ENCODE data around the gene LRRFIP2.
"Not testable (repeated sequence)": the region's sequence is repeated elsewhere in the genome, so short reads cannot be mapped to it uniquely, and the experiment has no call there.

Gene LRRFIP2

DNA sequence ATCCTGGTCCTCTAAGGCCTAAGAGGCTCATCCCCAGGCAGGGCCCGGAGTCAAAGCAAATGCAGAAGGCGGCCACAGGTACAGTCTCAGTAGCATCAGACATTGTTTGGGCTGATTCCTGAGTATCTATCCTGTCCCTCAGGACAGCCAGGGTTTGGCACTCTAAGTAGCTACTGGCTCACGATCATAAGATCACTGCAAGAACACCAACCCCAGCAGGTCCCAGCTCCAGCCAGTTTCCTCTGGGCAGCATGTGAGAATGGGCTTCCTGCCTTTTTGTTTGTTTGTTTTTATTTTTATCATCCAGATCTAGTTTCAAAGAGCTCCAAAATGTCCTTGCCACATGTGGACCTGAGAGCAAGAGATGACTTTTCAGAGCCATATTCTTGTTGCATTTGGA, 32.7 kb downstream of the LRRFIP2 start:
- no peak for DNase-seq

DNA sequence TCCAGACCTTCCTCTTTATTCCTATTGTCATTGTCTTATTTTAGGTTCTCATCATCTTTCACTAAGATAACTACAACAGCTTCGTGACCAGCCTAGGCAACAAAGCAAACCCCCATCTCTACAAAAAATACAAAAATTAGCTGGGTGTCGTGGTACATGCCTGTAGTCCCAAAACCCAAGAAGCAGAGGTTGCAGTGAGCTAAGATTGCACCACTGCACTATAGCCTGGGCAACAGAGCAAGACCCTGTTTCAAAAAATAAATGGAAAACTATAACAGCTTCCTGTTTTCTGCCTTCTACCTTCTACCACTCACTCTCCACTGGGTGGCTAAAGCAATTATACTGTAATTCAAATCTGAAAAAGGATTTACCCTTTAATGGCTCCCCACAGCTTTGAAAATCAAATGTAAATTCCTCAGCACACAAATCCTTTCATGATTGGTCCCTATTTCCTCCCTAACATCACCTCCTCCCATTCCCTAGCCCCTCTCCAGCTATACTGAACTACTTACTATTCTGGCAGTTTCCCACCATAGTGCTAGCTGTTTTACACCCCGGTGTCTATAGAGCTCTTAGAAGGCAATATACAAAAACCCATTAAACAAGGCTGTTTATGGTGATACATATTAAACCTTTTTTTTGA, 33.4 kb downstream of the LRRFIP2 start:
- DNase-seq, result no peak

DNA sequence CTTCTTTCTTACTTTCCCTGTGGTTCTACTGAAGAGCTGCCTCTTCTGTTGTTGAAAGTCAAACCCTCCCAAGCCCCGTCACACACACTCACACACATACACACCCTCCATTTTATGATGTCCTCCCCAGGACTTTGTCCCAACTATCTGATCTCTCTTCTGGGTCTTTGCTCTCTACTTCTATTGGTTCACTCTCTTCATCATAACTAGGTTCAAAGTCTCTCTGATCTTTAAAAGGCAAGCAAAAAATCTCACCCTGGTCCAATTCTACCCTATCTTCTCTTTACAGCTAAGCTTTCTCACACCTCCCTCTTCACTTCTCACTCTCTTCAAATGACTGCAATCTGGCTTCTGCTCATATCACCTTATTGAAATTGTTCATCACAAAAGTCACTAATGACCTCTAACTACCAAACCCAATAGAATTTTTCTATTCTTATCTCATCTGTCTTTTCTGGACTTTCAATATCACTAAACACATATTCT, 34.8 kb downstream of the LRRFIP2 start:
- no peak for DNase-seq

DNA sequence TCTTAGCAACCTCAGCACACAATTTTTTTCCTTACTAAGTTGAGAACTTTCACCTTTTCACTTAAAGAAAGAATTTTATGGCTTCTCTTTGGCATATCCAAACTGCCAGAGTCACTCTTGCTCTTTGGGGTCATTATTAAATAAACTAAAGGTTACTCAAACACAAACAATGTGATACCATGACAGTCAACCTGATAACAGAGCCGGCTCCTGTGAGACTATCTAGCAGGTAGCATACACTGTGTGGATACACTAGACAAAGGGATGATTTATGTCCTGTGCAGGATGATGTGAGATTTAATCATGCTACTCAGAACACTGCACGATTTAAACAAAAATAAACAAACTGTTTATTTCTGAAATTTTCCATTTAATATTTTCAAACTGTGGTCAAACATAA, 35.6 kb downstream of the LRRFIP2 start:
- DNase-seq, result no peak

DNA sequence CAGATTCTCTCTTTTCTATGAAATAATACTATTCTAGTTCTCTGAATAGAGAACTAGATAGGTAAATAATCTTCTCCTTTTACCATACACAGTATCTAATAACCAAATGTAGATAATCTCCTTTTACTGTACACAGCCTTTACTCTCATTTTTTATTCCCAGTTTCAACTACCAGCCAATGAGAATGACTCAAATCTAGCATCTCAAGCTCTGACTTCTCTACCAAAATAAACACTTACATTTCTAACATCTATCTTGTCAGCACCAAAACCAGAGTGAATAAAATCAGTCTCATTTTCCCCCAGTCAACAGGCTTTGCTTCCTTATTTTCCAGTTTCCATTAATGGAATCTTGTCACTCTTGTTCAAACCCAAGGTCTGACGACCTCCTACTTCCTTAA, 36.9 kb downstream of the LRRFIP2 start:
- DNase-seq, result no peak

DNA sequence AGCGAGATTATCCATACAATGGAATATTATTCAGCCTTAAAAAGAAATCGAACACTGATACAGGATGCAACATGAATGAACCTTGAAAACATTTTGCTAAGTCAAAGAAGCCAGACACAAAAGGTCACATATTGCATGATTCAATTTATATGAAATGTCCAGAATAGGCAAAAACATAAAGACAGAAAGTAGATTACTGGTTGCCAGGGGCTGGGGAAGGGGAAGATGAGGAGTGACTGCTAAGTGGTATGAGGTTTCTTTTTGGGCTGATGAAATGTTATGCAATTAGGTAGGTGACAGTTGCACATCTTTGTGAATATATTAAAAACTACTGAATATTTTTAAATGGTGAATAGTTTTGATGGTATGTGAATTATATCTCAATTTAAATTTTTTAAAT, 38.3 kb downstream of the LRRFIP2 start:
- DNase-seq, result no peak

DNA sequence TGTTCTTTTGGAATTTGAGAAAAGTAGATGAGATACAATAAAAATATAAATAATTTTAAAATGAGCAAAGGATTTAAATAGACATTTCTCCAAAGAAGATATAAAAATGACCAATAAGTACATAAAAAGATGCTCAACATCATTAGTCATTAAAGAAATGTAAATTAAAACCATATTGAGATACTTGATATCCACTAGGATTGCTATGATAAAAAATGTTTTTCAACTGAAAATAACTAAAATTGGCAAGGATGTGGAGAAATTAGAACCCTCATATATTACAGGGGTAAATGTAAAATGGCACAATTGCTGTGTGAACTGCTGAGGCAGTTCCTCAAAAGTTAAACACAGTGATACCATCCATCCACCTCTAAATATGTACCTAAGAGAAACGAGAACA, 38.8 kb downstream of the LRRFIP2 start:
- no peak for DNase-seq

DNA sequence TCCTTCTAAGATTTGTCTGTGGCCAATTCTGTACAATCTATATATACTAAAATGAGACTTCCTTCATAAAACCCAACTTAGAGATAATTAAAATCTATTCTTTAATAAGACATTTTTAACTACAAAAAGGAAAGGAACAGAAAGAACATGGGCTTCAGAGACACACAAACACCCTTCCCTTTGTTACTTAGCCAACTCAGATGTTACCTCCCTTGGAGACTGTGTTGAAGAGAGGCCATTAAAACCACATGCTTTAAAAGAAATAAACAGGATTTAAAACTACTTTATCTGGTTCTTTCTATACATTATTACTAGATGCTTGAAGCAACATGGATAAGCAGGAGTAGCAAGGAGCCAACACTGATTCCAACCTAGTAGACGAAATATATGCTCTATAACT, 42.0 kb downstream of the LRRFIP2 start:
- DNase-seq, result no peak

DNA sequence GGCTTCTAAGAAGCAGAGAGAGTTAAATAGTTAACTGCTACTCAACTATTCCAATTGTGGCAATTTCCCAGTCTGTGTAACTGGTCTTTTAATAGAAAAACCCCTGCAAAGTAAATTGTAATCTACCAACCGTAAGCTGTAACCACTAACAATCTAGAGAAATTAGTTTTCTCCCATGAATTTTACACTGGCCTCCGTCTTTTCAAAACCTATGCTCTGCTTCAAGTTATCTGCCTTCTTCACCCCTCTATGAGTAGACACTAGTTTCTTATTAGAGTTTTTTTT, 42.6 kb downstream of the LRRFIP2 start:
- no peak for DNase-seq

DNA sequence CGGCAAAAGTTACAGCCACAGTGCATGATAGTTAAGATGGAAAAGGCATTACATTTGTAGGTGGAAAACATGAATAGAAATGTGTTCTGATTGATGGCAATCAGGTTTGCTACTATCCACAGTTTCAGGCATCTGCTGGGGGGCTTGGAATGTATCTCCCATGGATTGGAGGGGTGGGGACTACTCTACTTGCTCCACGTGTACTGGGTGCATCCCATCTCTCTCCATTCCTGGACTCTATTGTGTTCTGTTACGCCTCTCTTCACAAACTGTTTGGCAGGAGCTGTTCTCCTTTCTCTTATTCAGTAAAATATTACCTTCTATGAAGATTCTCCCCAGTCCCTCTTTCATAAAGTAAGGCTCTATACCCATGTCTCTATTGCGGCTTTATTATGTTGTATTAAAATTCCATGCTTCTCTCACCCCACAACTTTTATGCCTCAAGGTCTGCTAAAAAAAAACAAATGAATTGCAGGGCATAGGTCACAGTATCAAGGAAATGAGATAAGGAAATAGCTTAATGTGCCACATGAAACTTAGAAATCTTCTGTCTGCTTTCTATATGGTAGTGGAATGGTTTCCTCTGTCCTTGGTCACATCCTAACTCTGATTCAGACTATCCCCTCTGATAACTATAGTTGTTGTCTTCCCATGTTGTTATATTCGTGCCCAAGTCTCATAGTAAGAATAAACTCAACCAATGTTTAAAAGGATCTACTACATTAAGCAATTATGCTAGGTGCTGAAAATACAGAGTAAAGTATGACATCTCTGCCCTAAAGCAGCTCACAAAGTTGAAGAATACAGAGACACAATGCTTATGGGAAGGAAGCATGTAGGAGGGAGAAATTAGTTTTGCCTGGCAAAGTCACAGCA, 43.2 kb downstream of the LRRFIP2 start:
- DNase-seq, result no peak

DNA sequence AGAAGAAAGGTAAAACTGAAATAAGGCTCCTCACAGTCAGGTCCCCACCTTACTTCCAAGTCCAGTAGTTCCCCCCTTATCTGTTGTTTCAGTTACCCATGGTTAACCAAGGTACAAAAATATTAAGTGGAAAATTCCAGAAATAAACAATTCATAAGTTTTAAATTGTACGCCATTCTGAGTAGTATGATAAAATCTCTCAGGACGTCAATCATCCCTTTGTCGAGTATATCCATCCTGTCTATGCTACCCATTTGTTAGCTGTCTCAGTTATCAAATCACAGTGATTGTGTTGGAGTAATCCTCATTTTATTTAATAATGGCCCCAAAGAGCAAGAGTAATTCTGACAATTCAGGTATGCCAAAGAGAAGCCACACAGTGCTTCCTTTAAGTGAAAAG, 43.9 kb downstream of the LRRFIP2 start:
- no peak for DNase-seq

DNA sequence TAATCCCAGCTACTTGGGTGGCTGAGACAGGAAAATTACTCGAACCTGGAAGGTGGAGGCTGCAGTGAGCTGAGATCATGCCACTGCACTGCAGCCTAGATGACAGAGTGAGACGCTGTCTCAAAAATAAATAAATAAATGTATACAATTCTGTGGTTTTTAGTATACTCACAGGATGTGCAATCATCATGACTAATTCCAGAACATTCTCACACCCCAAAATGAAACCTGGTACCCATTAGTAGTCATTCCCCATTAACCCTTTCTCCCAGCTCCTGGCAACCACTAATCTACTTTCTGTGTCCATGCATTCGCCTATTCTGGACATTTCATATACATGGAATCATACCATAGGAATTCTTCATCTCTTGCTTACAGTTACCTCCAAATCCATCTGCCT, 44.5 kb downstream of the LRRFIP2 start:
- no peak for DNase-seq

DNA sequence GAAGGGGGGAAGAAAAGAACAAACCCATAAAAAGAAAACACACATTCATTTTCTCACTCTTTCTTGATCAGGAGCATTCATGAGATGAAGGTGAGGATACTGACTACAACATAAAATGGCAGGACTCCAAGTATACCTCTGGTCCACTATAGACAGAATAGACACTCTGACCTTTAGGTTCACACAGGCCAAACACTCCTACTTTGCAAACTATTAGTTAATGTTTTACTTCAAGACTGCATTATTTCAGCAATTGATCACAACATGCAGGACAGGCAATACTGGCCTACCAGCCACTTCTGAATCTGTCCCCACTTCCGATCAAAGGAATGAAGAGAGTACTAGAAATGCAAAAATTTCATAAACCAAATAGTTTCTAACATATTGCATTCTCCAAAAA, 47.0 kb downstream of the LRRFIP2 start:
- DNase-seq, result no peak

DNA sequence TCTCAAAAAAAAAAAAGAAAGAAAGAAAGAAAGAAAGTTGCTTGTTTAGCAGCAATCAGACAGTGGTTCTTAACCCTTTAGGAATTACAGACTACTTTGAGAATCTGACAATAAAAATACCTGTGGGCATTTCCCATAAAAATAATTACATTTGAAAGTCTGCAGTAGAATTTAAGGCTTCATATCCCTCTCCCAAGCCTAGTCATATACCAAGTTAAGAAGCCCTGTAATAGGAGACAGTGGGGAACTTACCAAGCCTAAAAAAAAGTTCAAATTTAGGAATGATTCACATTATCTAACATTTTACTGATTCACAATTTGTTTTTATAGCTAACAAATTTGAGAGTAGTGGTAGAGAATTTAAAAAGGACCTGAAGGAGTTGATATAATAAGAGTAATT, 47.5 kb downstream of the LRRFIP2 start:
- no peak for DNase-seq

DNA sequence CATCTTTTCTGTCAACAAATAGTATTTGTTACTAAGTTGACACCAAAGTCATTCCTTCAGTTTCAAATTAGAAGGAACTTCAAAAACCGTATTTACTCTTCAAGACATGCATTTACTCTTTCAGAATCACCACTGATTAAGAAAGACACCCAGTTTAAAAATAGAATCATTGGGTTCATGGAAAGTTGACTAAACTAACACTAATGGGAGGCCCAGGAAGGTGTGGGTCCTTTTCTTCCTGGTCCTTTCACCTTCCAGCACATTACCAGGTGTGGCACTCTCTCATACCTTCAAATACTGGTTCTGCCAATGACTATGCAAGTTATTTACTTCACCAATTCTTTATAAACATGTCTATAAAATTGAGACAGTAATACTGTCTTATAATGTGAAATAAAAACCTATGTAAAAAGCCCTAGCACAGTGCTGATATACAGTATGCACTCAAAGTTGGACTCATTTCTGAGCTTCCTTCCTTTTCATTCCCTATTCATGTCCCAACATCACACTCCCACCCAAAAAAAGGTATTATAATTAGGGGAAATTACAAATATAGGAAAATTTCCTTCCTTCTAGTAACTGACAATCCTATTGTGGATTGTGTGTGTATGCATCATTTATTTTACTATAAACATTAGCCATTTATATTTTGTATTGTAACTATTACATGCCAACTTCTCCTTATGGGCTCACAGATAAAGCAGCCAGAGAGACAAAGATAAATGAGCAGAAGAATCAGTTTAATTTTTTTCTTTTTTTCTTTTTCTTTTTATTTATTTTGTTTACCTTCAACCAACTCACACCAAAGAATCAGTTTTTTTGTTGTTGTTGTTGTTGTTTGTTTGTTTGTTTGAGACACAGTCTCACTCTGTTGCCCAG, 48.9 kb downstream of the LRRFIP2 start:
- DNase-seq, result no peak

DNA sequence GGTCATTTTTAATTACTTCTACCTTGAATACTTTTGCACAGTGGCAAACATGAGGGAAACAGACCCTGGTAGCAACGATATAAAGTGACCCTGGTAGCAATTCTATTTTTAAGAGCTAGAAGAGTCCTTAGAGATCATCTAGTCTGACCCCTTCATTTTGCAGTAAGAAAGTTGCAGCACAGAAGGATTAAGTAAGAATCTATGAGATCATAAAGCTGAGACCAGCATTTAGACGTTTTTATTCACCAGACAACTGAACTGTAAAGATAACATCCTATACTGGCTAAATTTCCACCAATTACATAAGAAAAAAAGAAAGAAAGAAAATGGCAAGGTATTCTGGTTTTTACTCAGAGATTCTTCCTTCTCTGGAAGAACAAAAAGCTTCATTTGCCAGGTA, 49.9 kb downstream of the LRRFIP2 start:
- DNase-seq, result no peak

DNA sequence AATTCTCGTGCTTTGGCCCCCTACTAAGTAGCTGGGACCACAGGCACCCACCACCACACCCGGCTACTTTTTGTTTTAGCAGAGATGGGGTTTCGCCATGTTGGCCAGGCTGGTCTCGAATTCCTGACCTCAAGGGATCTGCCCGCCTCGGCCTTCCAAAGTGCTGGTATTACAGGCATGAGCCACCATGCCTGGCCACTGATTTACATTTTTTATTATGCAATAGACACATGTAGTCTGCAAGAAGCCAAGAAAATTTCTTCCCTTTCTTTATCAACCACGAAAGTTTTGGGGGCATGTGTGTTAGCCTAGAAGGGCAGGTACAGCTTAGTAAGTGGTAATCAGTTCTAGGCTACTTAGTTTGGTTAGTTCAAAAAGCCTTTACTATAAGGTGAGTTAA, 51.1 kb downstream of the LRRFIP2 start:
- DNase-seq, result no peak

DNA sequence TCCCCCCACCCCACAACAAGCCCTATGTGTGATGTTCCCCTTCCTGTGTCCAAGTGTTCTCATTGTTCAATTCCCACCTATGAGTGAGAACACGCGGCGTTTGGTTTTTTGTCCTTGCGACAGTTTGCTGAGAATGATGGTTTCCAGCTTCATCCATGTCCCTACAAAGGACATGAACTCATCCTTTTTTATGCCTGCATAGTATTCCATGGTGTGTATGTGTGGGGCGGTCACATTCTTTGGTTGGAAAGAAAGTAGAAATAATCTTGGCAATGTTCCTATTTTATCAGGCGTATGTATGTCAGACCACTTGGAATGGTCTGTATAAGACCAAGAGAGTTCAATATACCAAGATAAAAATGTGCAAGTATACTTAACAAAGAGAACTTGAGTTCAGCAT, 52.3 kb downstream of the LRRFIP2 start:
- DNase-seq, result not testable (repeated sequence)

DNA sequence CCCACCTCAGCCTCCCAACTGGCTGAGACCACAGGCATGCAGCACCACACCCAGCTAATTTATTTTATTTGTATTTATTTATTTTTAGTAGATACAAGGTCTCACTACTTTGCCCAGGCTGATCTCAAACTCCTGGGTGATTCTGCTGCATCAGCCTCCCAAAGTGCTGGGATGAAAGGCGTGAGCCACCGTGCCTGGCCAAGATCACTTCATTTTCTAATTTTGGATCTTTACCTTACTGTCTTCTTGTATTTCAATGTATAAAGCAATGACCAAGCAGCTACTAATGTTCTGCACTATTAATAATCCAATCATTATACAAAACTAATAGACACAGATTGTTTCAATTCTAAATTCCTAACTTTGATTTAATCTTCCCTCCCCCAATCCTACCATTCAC, 56.2 kb downstream of the LRRFIP2 start:
- no peak for DNase-seq

DNA sequence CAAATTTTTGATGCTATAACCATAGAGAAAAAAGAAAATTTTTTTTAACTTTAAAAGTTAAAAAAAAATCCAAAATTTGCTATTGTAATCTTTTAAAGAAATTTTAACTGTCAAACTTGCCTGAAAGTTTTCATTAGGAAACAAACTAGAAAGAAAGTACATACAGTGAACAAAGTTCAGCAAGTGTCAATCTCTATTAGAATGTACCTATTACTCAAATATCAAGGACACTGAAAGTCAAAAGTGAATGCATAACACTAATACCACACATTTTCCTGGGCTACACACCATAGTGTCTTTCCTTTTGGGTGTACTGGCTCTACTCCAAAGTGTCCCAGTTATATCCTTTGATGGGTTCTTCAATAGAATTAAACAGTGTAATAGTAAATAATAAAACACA, 56.8 kb downstream of the LRRFIP2 start:
- no peak for DNase-seq

DNA sequence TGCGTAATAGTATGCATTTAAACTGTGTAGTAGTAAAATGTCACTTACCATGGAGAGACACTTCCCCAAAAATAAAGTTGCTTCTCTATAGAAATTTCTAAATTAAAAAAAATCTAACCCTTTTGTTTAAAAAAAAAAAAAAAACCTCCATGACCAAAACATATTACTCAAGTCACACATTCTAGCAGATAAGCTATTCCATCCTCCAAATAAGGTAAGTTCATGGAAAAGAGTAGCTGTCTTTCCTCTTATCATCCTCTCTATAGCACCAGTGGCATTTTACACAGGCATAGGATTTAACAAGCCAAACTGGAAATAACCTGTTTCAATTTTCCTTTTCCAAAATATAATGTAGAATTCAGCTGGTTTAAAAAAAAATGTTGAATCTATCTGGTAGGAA, 57.4 kb downstream of the LRRFIP2 start:
- DNase-seq, result no peak

DNA sequence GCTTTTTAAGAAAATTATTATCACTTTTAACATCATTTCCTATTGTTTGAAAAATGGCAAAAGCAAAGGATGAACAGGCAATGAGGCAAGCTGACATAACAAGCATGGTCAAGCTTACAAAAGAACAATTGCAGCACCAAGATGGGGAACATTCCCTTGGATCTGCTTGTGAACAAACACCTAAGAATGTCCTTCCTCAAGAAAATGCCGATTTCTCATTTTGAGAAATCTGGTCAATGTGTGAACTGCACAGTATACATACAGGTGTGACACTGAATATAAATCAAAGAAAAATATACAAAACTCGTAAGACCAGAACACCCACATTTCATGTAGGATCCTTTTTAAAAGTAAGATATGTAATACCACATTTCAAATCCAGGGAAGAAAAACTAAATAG, 58.9 kb downstream of the LRRFIP2 start:
- DNase-seq, result no peak

DNA sequence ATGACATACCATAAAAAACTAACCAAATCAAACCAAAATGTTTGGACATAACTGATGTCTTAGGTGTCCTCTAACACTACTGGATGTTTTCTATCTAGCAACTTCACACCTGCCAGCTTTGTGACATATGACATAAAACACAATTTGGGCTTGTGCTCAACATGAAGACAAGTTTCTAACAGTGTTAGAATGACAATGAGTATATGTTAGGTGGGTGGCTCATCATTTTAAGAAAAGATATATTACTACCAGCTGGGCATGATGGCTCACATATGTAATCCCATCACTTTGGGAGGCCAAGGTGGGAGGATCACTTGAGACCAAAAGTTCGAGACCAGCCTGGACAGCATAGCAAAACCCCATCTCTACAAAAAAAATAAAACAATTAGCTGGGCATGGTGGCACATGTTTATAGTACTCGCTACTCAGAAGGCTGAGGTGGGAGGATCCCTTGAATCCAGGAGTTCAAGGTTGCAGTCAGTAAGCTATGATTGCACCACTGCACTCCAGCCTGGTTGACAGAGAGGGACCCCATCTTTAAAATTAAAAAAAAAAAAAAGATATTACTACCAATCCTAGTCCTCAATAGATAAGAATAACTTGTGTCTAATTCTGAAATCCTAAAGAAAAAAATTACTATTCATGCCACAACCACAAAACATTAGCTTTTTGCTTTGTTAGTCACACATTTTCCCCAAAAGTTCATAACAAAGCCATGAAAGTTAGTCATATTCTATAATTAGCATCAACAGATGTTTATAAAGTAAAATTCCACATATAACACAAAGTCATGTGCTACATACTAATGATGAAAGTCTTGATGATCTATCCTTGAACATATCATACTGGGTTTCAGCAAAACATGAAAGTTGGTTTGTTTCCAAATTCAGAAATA, 59.9 kb downstream of the LRRFIP2 start:
- DNase-seq, result no peak

Data from femur (tissue), 1 donor.